Islet precursor cell (in vitro differentiated cells): ENCODE measurements around the gene FHIT.

Experiments
- DNase-seq: peaks from one replicate; pipeline ENCODE4 v3.0.0-alpha.2; 2018

FHIT gene

GRCh38 chr3:60309539-60310268, 941.5 kb downstream of the FHIT start:
- no peak for DNase-seq

GRCh38 chr3:60308808-60309207, 942.4 kb downstream of the FHIT start:
- no peak for DNase-seq

GRCh38 chr3:60307562-60308199, 943.6 kb downstream of the FHIT start:
- no peak for DNase-seq

- no peak for DNase-seq
These were observed 947.1 kb downstream of the FHIT start for GRCh38 chr3:60304112-60304511.

GRCh38 chr3:60303160-60303559, 948.1 kb downstream of the FHIT start:
- DNase-seq: no peak

- no peak for DNase-seq
These were observed 950.1 kb downstream of the FHIT start for GRCh38 chr3:60301142-60301541.

GRCh38 chr3:60298141-60298540, 953.1 kb downstream of the FHIT start:
- no peak for DNase-seq

GRCh38 chr3:60294181-60294580, 957.1 kb downstream of the FHIT start:
- no peak for DNase-seq

GRCh38 chr3:60291115-60291514, 960.1 kb downstream of the FHIT start:
- no peak for DNase-seq

GRCh38 chr3:60290122-60290492, 961.1 kb downstream of the FHIT start:
- no peak for DNase-seq

- no peak for DNase-seq
These were observed 961.7 kb downstream of the FHIT start for GRCh38 chr3:60289341-60290121.

- DNase-seq: no peak
These were observed 968.4 kb downstream of the FHIT start for GRCh38 chr3:60282866-60283265.

GRCh38 chr3:60281970-60282369, 969.3 kb downstream of the FHIT start:
- DNase-seq: no peak

GRCh38 chr3:60277361-60277800, 973.9 kb downstream of the FHIT start:
- no peak for DNase-seq

- no peak for DNase-seq
These were observed 974.6 kb downstream of the FHIT start for GRCh38 chr3:60276615-60277014.

GRCh38 chr3:60274646-60275045, 976.6 kb downstream of the FHIT start:
- DNase-seq: no peak

GRCh38 chr3:60274098-60274497, 977.2 kb downstream of the FHIT start:
- DNase-seq: no peak

- DNase-seq: no peak
These were observed 981.4 kb downstream of the FHIT start for GRCh38 chr3:60269829-60270266.

- DNase-seq: no peak
These were observed 981.9 kb downstream of the FHIT start for GRCh38 chr3:60269377-60269776.

GRCh38 chr3:60268123-60268522, 983.1 kb downstream of the FHIT start:
- DNase-seq: no peak

- DNase-seq: no peak
These were observed 984.8 kb downstream of the FHIT start for GRCh38 chr3:60266444-60266843.

GRCh38 chr3:60263191-60263590, 988.1 kb downstream of the FHIT start:
- DNase-seq: no peak

- no peak for DNase-seq
These were observed 988.7 kb downstream of the FHIT start for GRCh38 chr3:60262546-60262945.

GRCh38 chr3:60260546-60260945, 990.7 kb downstream of the FHIT start:
- no peak for DNase-seq
